Activated CD4-positive, alpha-beta T cell treated with anti-CD3 and anti-CD28 coated beads for 4 hours (primary cell): ENCODE results near the gene C4BPB.
"Not testable (repeated sequence)": the region's sequence is repeated elsewhere in the genome, so short reads cannot be mapped to it uniquely, and the experiment has no call there.

Experiments used
- DNase-seq, 2 donors: peaks; one replicate each; pipeline ENCODE4 v3.0.0-alpha.2; 2020

Gene C4BPB, protein sequence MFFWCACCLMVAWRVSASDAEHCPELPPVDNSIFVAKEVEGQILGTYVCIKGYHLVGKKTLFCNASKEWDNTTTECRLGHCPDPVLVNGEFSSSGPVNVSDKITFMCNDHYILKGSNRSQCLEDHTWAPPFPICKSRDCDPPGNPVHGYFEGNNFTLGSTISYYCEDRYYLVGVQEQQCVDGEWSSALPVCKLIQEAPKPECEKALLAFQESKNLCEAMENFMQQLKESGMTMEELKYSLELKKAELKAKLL

DNA sequence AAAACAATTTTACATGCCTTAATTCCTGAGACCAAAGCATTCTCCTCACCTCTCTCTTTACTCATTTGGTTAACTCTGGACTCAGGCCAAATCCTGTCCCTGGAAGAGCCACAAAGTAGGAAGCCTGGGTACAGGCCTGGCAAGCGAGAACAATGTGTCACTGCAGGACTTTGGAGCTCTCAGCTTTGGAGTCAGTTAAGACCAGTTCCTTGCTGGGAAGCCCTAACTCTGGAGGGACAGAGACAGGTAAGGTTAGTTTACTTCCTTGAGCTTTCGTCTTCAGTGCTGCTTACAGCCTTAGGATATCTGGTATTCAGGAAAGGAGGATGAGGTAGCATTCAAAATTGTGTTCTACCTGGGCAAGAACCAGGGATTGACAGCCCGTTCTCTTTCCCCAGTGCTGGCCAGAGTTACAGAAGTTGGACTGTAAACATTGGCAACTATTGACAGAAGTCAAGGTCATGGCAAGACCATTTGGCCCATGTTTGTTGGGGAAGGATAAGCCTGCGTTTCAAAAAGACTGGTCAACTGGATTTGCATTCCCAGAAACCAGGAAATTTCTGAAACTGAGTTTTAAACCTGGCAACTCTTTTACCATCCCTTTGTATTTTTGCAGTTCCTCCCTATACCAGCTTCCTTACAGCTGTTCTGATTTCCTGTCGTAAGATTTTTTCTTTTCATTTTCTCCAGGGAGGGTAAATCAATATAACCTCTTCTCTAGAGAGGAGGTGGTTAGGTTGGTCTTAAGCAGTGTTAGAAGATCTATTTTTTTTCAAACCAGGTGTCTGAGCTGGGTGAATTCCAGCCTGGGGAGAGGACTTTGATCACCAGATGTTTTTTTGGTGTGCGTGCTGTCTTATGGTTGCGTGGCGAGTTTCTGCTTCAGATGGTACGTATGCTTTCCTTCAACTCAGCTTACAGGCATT, at the start of gene C4BPB:
Gene C4BPB (plus strand): TSS at position 160 of the 926 bp plus-strand sequence. CDS start 672 bp downstream, at position 832.
- no peak for DNase-seq

DNA sequence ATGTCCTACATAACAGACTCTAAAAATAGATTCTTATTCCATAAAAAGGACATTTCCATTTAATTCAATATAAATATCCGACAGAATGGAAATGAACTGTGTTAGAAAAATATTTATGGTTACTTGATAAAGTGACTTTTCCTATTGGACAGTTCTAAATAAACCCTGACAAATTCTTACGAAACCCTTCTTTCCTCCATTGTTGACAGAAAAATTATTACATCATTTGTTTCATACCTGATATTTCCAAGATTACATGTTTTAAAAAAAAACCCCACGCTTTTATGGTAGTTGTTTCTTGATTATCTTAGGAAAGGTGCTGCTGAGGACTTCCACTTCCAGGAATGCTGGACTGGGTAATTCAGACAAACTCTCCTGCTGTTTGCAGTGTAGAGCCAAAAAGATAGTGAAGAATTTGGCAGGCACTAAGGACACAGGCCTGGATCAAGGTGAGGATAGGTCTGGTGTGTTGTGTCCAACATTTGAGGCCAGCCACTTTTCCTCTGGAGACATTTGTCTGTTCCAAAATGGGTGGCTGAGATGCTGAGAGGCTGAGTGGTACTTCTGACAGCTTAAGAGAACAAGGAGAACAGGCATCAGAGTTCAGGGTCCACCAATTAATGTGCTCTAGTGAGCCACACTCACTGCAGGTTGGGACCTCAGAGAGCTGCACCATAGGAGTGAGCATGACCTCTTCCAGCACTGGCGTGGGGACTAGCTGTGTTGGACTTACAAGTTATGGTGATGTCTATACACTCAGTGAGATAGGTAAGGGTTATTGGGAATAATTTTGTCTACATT, 49.1 kb upstream of the C4BPB start:
- no peak for DNase-seq

DNA sequence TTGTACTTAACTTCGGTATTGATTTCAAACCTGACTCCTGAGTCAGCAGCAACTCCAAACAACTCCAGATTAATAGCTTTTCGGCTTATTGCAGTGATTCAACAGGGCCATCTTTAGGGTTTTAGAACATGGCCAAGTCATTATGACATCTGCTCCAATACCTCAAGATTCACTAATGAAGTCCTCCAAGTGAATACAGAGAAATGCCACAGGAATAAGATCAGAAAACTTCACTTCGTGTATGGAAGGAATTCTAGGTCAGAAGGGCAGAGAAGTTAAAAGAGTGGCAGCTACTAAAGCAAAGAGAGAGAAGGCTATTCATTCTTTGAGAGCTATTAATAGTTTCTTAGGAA, 48.5 kb upstream of the C4BPB start:
- no peak for DNase-seq

DNA sequence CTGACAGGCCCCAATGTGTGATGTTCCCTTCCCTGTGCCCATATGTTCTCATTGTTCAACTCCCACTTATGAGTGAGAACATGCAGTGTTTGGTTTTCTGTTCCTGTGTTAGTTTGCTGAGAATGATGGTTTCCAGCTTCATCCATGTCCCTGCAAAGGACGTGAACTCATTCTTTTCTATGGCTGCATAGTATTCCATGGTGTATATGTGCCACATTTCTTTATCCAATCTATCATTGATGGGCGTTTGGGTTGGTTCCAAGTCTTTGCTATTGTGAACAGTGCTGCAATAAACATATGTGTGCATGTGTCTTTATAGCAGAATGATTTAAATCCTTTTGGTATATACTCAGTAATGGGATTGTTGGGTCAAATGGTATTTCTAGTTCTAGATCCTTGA, 47.3 kb upstream of the C4BPB start:
- not testable (repeated sequence) for DNase-seq

DNA sequence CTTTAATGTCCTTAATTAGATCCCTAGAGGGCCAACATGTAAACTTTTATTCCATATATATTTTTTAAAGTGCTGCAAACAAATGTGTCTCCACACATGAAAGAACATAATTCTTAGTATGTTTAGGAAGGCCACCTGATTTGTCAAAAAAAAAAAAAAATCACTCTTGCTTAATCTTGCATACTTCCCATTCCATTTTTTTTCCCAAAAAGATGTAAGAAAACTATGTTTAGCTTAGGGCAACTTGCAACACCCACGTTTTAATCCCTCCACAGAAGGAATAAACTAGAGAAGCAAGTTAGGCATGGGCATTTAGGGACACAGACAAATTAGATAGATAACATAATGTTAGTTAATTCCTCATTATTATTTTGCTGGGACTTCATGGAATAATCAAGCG, 43.2 kb upstream of the C4BPB start:
- DNase-seq, result no peak

DNA sequence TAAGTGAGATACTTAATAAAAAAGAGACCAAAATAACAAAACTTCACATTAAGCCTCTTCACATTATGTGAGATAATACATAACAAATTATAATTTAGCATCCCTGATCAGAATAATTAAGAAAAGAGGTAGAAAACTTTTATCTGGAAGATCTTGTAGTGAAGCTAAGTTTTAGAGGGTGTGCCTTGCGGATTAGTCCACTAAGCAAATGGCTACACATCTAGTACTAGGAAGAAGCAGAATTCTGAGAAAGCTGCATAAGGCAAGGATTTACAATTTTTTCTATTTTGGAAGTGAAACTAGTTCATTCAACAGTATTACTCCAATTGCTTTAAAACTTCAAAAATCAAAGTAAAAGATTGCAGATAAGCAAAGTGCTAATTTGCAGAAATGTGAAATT, 41.2 kb upstream of the C4BPB start:
- no peak for DNase-seq

DNA sequence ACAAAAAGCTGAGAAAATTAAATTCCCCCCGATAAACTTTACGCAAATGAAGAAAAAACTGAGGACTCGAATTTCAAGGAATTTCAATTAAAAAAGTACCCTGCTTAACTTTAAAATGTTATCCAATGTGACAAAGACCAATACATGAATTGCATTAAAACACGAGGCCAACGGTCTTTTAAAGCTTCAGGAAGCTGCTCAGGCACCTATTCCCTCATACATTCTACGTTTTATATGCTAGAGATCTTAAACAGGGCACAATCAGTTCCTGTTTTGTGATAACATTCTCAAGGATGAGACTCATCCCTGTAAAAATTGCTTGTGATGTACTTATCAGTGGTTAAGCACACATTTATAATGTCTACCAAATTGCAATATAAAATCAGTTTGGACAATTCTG, 40.6 kb upstream of the C4BPB start:
- no peak for DNase-seq

DNA sequence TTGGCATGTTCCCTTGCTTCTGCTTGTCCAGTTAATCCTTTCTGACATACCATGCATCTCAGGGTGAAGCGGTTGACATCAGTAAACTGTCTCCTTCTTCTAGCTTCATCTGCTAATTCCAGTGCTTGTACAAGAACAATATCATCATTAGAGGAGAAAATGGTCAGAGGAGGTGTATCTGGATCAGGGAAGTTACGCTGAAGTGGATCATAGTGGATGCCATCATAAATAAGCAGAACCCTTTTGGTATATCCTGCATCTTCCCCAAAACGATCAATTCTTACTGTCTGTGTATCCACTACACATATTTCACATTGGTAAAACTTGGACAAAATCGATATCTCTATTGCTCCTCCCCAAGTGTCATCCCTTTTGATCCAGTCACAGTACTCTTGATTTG, 39.6 kb upstream of the C4BPB start:
- DNase-seq, result no peak

DNA sequence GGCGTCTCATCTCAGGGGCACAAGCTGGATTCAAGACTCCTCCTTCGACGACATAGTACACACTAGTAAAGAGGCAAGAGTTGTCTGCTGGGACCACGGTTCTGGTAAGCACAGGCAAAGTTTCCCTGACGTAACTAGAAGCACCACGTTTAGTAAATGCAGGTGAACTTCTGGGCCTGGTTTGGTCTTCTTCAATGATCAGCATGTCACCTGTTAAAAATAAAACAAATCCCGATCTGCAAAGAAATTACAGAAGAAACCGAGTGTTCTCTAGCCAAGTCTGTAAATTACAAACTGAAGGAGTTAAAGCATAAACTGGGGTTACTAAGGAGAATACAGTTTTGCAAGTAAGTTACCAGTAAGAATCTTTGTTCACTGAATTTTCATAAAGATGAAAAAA, 39.1 kb upstream of the C4BPB start:
- DNase-seq, result no peak

DNA sequence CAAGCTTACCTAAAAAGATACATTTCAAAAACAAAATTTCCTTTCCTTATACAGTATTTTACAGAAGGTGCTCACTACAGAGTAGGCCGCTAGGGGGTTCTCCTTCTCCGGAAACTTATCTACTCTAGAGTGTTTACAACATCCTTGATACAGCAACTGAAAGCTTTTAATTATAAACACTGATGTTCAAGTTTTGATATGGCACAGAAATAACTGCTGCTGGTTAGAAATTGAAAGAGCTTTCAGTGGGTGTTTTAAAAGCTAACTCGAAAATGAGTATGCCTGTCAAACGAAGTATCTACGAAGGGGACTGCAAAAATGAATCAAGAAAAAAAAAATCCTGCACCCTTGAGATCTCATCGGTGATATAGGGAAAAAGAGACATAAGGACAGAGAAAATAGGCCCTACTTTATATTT, 38.7 kb upstream of the C4BPB start:
- DNase-seq, result peak; percentile 47 to 58

DNA sequence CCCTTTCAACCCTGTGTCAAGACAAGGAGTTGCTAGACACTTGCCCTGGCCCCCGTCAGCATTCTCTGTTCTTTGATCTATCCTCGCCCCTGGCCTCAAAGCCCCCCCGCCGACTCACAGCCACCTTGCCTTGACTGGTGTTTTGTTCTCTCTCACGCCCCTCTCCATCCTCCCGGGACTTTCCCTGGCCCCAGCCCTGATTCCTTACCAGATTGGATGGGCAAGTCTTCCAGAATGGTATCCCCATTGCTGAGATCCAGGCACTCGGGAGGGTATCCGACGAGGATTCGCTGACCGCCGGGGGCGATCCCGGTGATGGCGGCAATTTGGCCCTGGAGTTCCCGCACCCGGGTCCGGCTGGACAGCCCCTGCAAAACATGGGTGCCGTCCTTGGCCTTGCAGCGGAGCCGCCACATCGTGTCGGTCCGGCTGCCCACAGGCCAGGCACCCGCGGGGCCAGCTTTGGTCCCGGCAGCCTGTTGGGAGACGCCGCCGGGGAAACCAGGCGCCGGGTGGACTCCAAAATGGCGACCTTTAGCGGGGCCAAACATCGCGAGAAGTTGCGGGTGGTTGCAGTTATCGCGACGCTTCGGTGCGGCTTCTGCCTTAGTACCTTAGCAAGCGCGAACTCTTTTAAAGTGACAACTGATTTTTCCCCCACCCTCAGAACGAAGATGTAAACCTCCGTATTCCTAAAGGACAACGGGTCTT, 38.0 kb upstream of the C4BPB start:
- DNase-seq, result peak; percentile 87 to 92

DNA sequence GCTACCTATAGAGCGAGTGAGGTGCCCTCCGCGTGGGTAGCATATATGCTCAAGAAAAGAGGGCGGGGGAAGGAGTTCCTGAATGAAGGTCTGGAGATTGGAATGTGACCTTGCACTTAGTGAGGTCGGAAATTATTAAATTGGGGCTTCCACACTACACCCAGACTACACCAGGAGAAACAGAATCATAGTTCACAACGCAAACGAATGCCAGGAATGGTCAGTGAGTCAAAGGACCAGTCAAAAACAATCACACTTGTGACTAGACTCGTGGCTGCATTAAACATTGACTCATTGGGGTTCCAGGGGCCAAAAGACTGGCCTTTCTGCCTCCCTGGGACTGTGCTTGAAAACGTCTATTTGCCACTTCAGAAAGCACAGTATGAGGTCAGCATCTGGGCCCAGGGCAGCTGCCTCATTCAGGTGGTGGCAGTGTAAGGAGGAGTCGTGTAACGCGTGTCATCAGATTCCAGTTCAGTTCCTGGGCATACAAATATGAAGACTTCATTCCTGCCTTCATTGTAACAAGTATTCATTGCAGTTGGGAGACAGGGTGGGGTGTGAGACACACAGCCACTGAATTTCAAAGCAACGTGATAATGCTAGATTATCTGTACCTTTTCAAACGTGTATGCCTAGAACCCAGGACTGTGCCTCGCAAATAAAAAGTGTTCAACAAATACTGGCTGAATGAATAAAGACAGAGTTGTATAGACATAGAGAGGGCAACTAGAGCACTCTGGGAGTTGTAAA, 37.3 kb upstream of the C4BPB start, which contains the start of gene YOD1:
Gene YOD1 (minus strand): TSS at position 18 of the 753 bp plus-strand sequence. CDS start 178 bp downstream, outside the sequence.
- no peak for DNase-seq

DNA sequence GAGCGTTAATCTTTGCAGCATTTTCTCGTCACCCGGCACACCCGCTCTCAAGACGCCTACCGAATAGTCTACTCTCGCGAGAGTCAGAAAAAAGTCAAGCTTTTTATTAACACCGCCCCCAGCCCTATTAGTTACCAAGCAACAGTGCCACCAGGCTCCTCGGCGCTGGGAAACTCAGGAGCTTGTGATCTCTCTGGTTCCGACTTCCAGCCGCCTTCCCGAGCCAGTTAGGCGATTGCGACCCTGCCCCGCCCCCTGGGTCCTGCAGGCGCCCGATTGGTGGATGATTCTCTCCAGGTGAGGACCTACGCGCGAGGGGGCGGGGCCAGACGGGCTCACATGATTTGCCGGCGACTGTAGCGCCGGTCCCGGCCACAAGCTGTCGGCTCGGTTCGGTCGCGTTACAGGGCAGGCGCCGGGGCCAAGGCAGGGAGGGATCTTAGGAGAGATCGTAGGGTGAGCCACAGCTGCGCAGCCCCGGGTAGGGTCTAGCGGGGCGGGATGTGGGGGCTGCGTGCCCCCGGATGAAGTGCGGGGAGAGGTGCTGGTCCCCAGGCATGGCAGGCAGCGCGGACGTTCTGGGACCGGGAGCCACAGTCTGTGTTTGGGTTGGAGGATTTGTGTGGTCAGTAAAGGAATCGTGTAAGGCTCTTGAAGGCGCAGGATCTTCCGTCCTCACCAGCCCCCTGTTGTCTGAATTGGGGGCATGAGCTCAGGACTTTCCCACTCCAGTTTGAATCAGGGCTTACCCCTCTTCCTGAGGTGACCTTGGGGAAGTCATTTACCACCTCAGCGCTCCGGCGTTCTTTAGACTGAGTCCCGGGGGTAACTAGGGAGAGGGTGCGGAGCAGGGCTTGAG, 35.5 kb upstream of the C4BPB start, which contains the start of gene PFKFB2:
Gene PFKFB2 (plus strand): TSS at position 365 of the 859 bp plus-strand sequence. CDS start 1,443 bp downstream, outside the sequence.
- peak; percentile 95 to 96 for DNase-seq

DNA sequence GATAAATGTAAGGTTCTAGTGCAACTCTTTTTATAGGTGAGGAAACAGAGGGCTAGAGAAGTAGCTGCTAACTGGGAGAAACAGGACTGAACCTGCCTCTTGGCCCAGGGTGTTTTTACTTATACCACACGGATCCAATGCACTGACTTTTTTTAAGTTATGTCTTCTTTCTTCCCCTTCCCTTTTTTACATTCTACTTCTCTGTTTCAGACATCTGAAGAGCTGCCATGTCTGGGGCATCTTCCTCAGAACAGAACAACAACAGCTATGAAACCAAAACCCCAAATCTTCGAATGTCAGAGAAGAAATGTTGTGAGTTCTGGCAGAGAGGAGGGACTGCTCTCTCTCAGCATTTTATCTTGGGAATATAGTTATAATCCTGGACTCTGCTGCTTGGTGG, 34.2 kb upstream of the C4BPB start:
- no peak for DNase-seq

DNA sequence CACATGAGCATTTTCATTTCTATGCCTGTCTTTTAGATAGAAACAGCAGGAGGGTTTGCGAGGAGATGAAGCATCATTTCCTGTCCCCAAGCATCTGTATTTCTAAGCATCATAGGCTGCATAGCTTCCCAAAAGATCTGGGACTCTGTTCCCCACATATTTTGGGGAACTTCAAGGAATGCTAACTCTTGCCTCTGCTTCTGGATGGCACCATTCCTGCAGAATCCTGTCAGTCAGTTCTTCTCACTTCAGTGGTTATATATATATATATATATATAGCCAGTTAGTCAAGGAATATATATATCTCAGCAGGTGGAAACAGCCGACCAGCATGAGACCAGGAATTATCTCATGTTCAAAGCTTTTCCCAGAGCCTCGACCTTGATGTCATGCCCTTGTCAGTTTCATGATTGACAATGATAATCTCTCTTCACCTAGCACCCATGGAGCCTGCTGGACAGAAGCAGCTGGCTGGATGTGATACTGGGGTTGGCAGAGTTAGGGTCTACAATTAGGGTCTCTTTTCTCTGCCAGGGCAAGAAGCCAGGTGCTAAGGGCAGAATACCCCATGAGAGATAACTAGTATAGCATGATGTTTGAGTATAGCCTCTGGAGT, 33.2 kb upstream of the C4BPB start:
- DNase-seq, result no peak

DNA sequence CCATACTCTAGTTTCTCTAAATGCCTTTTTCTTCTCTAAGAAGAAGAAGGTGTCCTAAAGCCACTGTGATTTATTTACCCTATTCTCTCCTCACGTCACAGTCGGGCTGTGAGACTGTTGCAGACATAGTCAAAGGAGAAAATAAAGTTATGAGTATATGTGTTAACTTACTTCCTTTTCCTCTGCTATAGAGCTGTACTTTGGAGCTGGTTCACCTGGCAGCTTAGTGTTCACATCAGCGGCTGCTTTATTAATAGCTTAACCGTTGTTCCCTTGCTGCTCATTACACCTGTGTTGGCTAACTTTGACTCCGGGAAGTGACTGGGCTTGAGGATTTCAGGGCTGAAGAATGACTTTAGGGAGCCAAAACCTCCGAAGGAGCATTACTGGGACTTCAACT, 32.0 kb upstream of the C4BPB start:
- DNase-seq, result no peak

DNA sequence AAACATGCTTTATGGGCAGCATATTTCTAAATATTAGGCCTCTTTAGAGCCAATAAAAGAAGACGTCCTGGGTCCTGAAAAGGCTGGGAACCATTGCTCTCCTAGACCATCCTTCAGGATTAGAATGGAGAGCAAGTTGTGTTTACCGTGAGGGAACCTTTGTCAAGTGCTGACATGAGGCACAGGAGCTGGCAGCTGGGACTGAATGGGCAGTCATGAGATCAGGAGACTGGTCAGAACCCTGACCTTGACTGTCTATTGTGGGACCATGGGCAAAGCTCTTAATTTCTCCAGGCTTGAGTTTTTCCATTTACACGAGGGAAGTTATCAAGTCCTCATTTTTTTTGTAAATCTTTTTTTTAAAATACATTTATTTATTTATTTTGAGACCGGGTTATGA, 30.4 kb upstream of the C4BPB start:
- no peak for DNase-seq

DNA sequence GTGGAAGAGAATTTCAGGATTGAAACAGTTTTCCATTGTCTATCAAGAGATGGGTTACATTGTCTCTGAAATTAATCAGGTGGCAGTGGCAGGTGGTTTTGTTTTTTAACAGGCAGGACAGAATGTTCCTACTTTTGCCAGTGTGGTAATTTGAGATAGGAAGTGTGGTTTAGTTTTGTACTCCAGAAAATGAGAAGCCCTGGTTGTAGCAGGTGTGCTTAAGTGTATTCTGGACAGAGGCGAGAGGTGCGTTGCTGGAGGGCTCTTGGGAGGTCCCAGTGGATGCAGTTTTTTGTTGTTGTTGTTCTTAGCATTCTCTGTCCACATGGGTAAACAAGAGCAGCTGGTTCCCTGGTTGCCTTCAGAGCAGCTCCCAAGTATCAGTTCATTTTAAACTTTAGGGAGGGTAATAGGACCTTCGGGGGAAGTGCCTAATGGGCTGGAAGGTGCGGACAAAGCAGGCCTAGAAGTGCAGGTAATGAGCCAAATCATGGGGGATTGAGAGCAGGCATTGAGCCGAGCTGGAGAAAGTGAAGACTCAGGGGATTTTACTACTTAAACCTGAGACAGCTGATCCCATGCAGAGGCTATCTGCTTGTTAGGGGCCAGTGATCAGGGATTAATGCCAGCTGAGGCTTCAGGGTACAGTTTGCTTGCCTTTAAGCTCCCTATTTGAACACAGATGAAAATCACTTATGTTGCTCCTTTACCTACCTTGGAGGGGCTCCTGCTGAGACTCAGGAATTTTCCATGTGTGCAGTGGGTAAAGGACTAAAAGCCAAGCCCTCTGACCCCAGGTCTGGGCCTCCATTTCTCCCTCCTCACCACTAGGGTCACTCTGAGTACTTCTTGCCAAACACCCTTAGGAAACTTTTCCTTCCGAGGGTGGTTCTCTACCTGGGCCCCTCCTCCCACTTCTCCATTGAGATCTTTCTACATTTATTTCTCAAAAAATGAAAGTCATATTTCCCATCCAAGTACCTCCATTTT, 29.5 kb upstream of the C4BPB start:
- DNase-seq, result no peak

DNA sequence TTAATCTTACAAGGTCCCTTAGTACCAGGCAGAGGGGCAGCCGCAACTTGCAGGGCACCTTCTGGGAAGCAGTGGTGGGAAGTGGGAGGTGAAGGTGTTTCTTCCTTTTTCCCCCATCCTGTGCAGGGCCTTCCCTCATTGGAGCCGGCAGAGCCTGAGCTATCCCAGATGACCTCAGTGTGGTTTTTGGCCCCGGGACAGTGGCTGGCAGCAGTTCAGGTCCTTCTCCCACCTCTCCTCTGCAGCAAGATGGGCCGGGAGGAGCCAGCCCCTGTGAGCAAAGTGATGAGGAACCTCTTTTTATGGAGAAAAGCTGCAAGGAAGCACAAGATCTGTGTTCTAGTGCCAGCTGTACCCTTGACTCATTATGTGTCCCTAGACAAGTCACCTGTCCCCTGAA, 28.8 kb upstream of the C4BPB start:
- no peak for DNase-seq
